Forelimb muscle (tissue), 1 donor: Measurements from ENCODE around the gene NCK2. TPM values are rescaled to one million over a fixed set of nuclear protein-coding genes. Genes with fewer than 3 reads are reported as not detected.

Experiments used
- DNase-seq: peaks from one replicate; pipeline ENCODE4 v3.0.0-alpha.2; 2013; ENCODE audit warnings: low read depth
- polyA plus RNA-seq: library from polyadenylated mRNA; unstranded; fragments of 120-200 nt; gene quantifications from one replicate; pipeline ENCODE4 v1.2.1, GENCODE V29; 2013; ENCODE audit not compliant: insufficient read length

NCK2 gene
- polyA plus RNA-seq, 1 donor, result 72.5 TPM

- DNase-seq, result no peak
Observed at GRCh38 chr2:105813045-105813315, 68.3 kb downstream of the NCK2 start.

- no peak for DNase-seq
Observed at GRCh38 chr2:105813405-105813804, 68.7 kb downstream of the NCK2 start.

GRCh38 chr2:105814291-105814940 lies 69.7 kb downstream of the NCK2 start:
- no peak for DNase-seq

- no peak for DNase-seq
Observed at GRCh38 chr2:105815401-105815800, 70.7 kb downstream of the NCK2 start.

GRCh38 chr2:105820151-105820550 lies 75.4 kb downstream of the NCK2 start:
- no peak for DNase-seq

- no peak for DNase-seq
Observed at GRCh38 chr2:105820691-105821090, 76.0 kb downstream of the NCK2 start.

- no peak for DNase-seq
Observed at GRCh38 chr2:105821428-105822125, 76.9 kb downstream of the NCK2 start.

- DNase-seq, result no peak
Observed at GRCh38 chr2:105822186-105822585, 77.5 kb downstream of the NCK2 start.

- no peak for DNase-seq
Observed at GRCh38 chr2:105824446-105824845, 79.7 kb downstream of the NCK2 start.

GRCh38 chr2:105827351-105828096 lies 82.8 kb downstream of the NCK2 start:
- DNase-seq, result no peak

- DNase-seq, result no peak
Observed at GRCh38 chr2:105828558-105828957, 83.8 kb downstream of the NCK2 start.

- DNase-seq, result no peak
Observed at GRCh38 chr2:105834931-105835330, 90.2 kb downstream of the NCK2 start.

- DNase-seq, result no peak
Observed at GRCh38 chr2:105836341-105836740, 91.6 kb downstream of the NCK2 start.

GRCh38 chr2:105836840-105837692 lies 92.4 kb downstream of the NCK2 start:
- DNase-seq, result no peak

GRCh38 chr2:105839793-105840192 lies 95.1 kb downstream of the NCK2 start:
- DNase-seq, result no peak

- DNase-seq, result no peak
Observed at GRCh38 chr2:105840933-105841332, 96.2 kb downstream of the NCK2 start.

- DNase-seq, result no peak
Observed at GRCh38 chr2:105841551-105841950, 96.8 kb downstream of the NCK2 start.

- DNase-seq, result no peak
Observed at GRCh38 chr2:105842555-105842954, 97.8 kb downstream of the NCK2 start.

- no peak for DNase-seq
Observed at GRCh38 chr2:105843476-105844374, 99.0 kb downstream of the NCK2 start.

- DNase-seq, result no peak
Observed at GRCh38 chr2:105845976-105846375, 101.3 kb downstream of the NCK2 start.

- DNase-seq, result no peak
Observed at GRCh38 chr2:105847056-105847455, 102.3 kb downstream of the NCK2 start.
